Measurements from ENCODE around the gene GRIK2. TPM values are rescaled to one million over a fixed set of nuclear protein-coding genes. Genes with fewer than 3 reads are reported as not detected.

Gene GRIK2
- total and polyA plus RNA-seq, 2 experiments from 2014 or later: 0.21 to 0.45 TPM

DNA sequence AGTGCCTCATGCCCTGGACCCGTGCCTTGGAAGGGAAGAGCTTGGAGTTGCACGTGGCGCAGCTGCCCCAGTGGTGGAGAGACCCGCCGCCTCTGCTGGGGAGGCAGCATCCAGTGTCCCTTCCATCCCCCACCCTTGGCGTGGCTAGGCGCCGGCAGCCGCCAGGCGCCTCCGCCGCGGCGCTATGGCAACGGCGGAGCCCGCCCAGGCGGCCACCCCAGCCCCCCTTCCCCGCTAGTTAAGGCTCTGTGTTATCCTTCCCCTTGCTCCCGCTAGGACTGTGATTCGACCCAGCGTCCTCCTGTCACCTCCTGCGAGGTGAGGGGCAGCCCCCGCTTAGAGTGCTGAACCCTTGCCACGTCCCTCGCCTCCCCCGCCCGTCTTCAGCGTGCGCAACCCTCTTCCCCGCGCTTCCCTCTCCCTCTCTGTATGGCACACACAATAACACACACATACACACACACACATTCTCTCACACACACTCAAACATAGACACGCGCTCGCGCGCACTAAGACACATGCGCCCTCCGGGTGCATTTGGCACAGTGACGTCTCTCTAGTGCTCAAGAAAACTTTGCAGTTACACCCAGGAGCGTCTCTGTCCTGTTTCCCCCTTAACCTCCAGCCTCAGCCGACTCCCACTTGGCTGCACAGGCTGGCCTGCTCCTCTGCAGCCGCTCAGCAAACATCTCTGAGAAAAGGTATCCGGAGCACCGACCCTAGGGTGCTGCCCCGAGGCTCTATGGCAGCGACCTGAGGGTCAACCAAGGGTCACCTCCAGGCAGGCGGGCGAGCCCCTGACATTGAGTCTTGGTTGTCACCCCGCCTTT, 8.5 kb downstream of the GRIK2 start:
- Histone ChIP-seq H3K4me3 (peak overlapping the region; percentile 30), H3K36me3 (no peaks in the 10 kb centered on the region), H3K4me1 (ENCODE audit: low read depth) (no peaks in the 10 kb centered on the region), H3K27ac (no peak overlapping the region), H3K9me3 (ENCODE audit: low read depth) (no peaks in the 10 kb centered on the region), H3K27me3 (peaks cover 74% of the 10 kb centered on the region)
- DNase-seq (ENCODE audit: low read depth in 1 of 2, low spot score in 1 of 2): peak; percentile 20 to 61
- TF ChIP-seq CTCF (IDR thresholded peaks at IDR 0.05; ENCODE audit: low read depth, low read length): no peak

DNA sequence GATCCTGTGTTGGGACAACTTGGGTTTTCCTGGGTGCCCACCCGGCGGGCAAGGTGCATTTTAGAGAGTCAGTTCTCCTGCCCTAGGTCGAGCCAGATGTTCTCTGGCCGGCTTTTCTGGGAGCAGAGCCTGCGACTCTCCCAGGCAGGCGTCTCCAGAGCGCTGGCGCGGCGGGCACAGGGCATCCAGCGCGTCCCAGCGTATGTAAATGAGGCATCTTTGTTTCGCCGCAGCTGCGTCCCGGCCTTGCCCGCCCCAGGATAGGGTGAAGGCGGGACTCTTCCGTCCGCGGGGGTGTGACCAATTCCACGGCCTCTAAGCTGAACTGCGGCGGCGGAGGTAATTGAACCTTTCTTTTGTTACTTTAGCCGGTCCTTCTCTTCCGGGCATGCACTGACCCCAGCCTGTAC, 9.1 kb downstream of the GRIK2 start:
- Histone ChIP-seq H3K27me3 (peaks cover 73% of the 10 kb centered on the region), H3K4me3 (peak overlapping the region; percentile 30), H3K9me3 (ENCODE audit: low read depth) (no peaks in the 10 kb centered on the region), H3K4me1 (ENCODE audit: low read depth) (no peaks in the 10 kb centered on the region), H3K36me3 (no peaks in the 10 kb centered on the region), H3K27ac (no peak overlapping the region)
- DNase-seq (ENCODE audit: low read depth in 1 of 2, low spot score in 1 of 2): peak in 1 of 2 donors; percentile 46
- no peak for TF ChIP-seq CTCF (IDR thresholded peaks at IDR 0.05; ENCODE audit: low read depth, low read length)

- H3K36me3 ChIP-seq: no peaks in the 10 kb centered on the region
- no peak overlapping the region for H3K4me3 ChIP-seq
- no peak for TF ChIP-seq CTCF (IDR thresholded peaks at IDR 0.05; ENCODE audit: low read depth, low read length)
- H3K9me3 ChIP-seq (ENCODE audit: low read depth): no peaks in the 10 kb centered on the region
- H3K27ac ChIP-seq: no peak overlapping the region
- no peaks in the 10 kb centered on the region for H3K4me1 ChIP-seq (ENCODE audit: low read depth)
- no peak for DNase-seq (ENCODE audit: low read depth in 1 of 2, low spot score in 1 of 2)
- peaks cover 65% of the 10 kb centered on the region for H3K27me3 ChIP-seq
Measured at GRCh38 chr6:101403216-101403945, 9.9 kb downstream of the GRIK2 start.

DNA sequence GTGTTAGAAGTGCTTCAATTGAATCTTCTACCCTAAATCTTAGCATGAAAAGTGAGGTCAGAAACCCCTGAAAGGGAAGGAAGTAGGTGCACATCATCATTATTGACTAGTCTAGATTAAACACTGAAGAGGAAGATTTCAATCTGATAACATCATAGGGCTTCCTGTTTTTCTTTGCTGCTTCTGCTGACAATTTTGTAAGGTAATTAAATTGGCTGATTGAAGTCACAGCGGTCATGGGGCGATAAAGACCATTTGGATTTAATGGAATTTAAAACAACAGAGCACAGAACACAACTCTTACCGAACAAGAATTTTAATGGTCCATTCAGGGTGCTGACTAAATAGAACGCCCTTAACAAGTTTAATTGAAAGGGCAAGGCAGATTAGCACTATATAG, 11.3 kb downstream of the GRIK2 start:
- no peak for DNase-seq (ENCODE audit: low read depth in 1 of 2, low spot score in 1 of 2)
- Histone ChIP-seq H3K36me3 (no peaks in the 10 kb centered on the region), H3K27ac (no peak overlapping the region), H3K9me3 (ENCODE audit: low read depth) (no peaks in the 10 kb centered on the region), H3K4me3 (no peak overlapping the region), H3K4me1 (ENCODE audit: low read depth) (no peaks in the 10 kb centered on the region), H3K27me3 (peaks cover 51% of the 10 kb centered on the region)
- no peak for TF ChIP-seq CTCF (IDR thresholded peaks at IDR 0.05; ENCODE audit: low read depth, low read length)

- DNase-seq (ENCODE audit: low read depth in 1 of 2, low spot score in 1 of 2): no peak
- H3K9me3 ChIP-seq (ENCODE audit: low read depth): no peaks in the 10 kb centered on the region
- no peak for TF ChIP-seq CTCF (IDR thresholded peaks at IDR 0.05; ENCODE audit: low read depth, low read length)
- no peaks in the 10 kb centered on the region for H3K27me3 ChIP-seq
- no peak overlapping the region for H3K27ac ChIP-seq
- no peaks in the 10 kb centered on the region for H3K4me1 ChIP-seq (ENCODE audit: low read depth)
- no peak overlapping the region for H3K4me3 ChIP-seq
- no peaks in the 10 kb centered on the region for H3K36me3 ChIP-seq
Measured at GRCh38 chr6:101413773-101414172, 20.3 kb downstream of the GRIK2 start.

Data from cardiac muscle cell (in vitro differentiated cells and primary cell).